GM12878 (cell line): ENCODE measurements around the gene ADAMTSL5. TPM values are rescaled to one million over a fixed set of nuclear protein-coding genes. Genes with fewer than 3 reads are reported as not detected.

Experiments used
- ATAC-seq: fragments of 200-7000 bp; cut with Tn5 transposase; 3 replicates; pipeline ENCODE4 v1.9.1; 2020; ENCODE audit warnings: mild to moderate bottlenecking, moderate library complexity
- BruUV-seq: library from RNA; stranded (reverse); fragments of 400-500 nt; replicated peaks from 2 replicates; lab custom pipeline; 2021; lab: Mats Ljungman, UMichigan
- CTCF ChIA-PET: fragments of 300-600 bp; sonication (Branson Sonifier 250); formaldehyde crosslinking; extraction: SDS; loops from one replicate; lab custom pipeline; 2021; ENCODE audit warnings: inconsistent platforms; lab: Yijun Ruan, JAX
- POLR2A ChIA-PET: fragments of 350-600 bp; formaldehyde crosslinking; extraction: SDS; loops from one replicate; lab custom pipeline; 2021; ENCODE audit warnings: inconsistent platforms; lab: Charles Lee
- RAD21 ChIA-PET: fragments of 300-600 bp; sonication (Branson Sonifier 250); formaldehyde crosslinking; loops from one replicate; lab custom pipeline; 2023; ENCODE audit warnings: antibody characterized with exemption; ENCODE audit not compliant: unreplicated experiment; lab: Charles Lee
- SMC1A ChIA-PET: fragments of 300-600 bp; sonication (Branson Sonifier 250); formaldehyde crosslinking; loops from one replicate; lab custom pipeline; 2023; ENCODE audit not compliant: unreplicated experiment, uncharacterized antibody; lab: Charles Lee
- DNase-seq: peaks from one replicate; pipeline ENCODE4 v3.0.0-alpha.2; 2011; ENCODE audit warnings: low read depth, low spot score
- FAIRE-seq: peaks from 3 replicates; lab custom pipeline; 2011; peaks lifted over from hg19 to GRCh38; lab: Jason Lieb, UNC
- H2AFZ ChIP-seq: 2 replicates; pipeline ENCODE4 v1.6.0; 2011; ENCODE audit warnings: low read depth, low read length, control low read depth; ENCODE audit not compliant: control insufficient read depth
- H3K27ac ChIP-seq: 2 replicates; pipeline ENCODE4 v1.5.1; 2011; ENCODE audit warnings: control low read depth; ENCODE audit not compliant: control insufficient read depth, insufficient read depth
- H3K27me3 ChIP-seq, 2 experiments: replicated peaks in 1 of 2; 2 replicates each; pipeline versions ENCODE4 v1.6.0 to v1.6.1; 2011; ENCODE audit warnings: low read length in 1 of 2; ENCODE audit not compliant: control insufficient read depth in 2 of 2, insufficient read depth in 2 of 2
- H3K36me3 ChIP-seq, 2 experiments: 2 replicates each; pipeline ENCODE4 v1.5.1; 2011; ENCODE audit warnings: low read length in 1 of 2; ENCODE audit not compliant: control insufficient read depth in 2 of 2, insufficient read depth in 2 of 2
- H3K4me1 ChIP-seq: 2 replicates; pipeline ENCODE4 v1.6.1; 2011; ENCODE audit warnings: mild to moderate bottlenecking, low read length, moderate library complexity, mixed read lengths; ENCODE audit not compliant: control insufficient read depth, insufficient read depth
- H3K4me2 ChIP-seq: 2 replicates; pipeline ENCODE4 v1.6.0; 2011; ENCODE audit warnings: control low read depth; ENCODE audit not compliant: control insufficient read depth, insufficient read depth
- H3K4me3 ChIP-seq: fragments of 200-600 bp; sonication (generic); 2 replicates; pipeline ENCODE4 v1.5.1; 2016
- H3K79me2 ChIP-seq: 2 replicates; pipeline ENCODE4 v1.6.0; 2011; ENCODE audit warnings: low read length; ENCODE audit not compliant: control insufficient read depth, insufficient read depth
- H3K9ac ChIP-seq: 2 replicates; pipeline ENCODE4 v1.8.0; 2011; ENCODE audit warnings: low read length, control low read depth, mixed read lengths; ENCODE audit not compliant: control insufficient read depth, insufficient read depth
- H3K9me3 ChIP-seq: replicated peaks from 3 replicates; pipeline ENCODE4 v1.5.1; 2011; ENCODE audit warnings: mild to moderate bottlenecking, low read length; ENCODE audit not compliant: control insufficient read depth, insufficient read depth
- H4K20me1 ChIP-seq: 2 replicates; pipeline ENCODE4 v1.6.0; 2011; ENCODE audit not compliant: control insufficient read depth, insufficient read depth
- BACH1 ChIP-seq: fragments of 450-650 bp; IDR thresholded peaks from 2 replicates; pipeline ENCODE4 v1.6.1; 2017; ENCODE audit warnings: mild to moderate bottlenecking, borderline replicate concordance
- BMI1 ChIP-seq: fragments of 450-650 bp; IDR thresholded peaks from 2 replicates; pipeline ENCODE4 v1.6.1; 2016; ENCODE audit warnings: mild to moderate bottlenecking, moderate library complexity, borderline replicate concordance
- CBFB ChIP-seq: IDR thresholded peaks from 2 replicates; pipeline ENCODE4 v1.6.1; 2016; ENCODE audit warnings: antibody characterized with exemption, low read depth
- CBX3 ChIP-seq: fragments of 200-600 bp; sonication (generic); IDR thresholded peaks from 2 replicates; pipeline ENCODE4 v1.6.1; 2016; ENCODE audit warnings: low read depth, borderline replicate concordance
- CREB1 ChIP-seq: IDR thresholded peaks from 2 replicates; pipeline ENCODE4 v1.6.1; 2012; ENCODE audit warnings: low read depth, mild to moderate bottlenecking, inconsistent platforms
- FOS ChIP-seq: IDR thresholded peaks from 3 replicates; pipeline ENCODE4 v1.6.1; 2011; ENCODE audit warnings: borderline replicate concordance; ENCODE audit not compliant: insufficient read length; ENCODE audit errors: extremely low read depth
- JUNB ChIP-seq: IDR thresholded peaks from 2 replicates; pipeline ENCODE4 v1.6.1; 2016; ENCODE audit warnings: antibody characterized with exemption, mild to moderate bottlenecking
- NBN ChIP-seq: fragments of 450-650 bp; IDR thresholded peaks from 2 replicates; pipeline ENCODE4 v1.6.1; 2016
- RELB ChIP-seq: fragments of 450-650 bp; IDR thresholded peaks from 2 replicates; pipeline ENCODE4 v1.6.1; 2017; ENCODE audit warnings: low read depth, mild to moderate bottlenecking, moderate library complexity
- SIN3A ChIP-seq: IDR thresholded peaks from 2 replicates; pipeline ENCODE4 v1.6.1; 2012; ENCODE audit warnings: low read depth, low read length, improper control_type of control experiment
- ZBED1 ChIP-seq: IDR thresholded peaks from 2 replicates; pipeline ENCODE4 v1.6.1; 2016; ENCODE audit warnings: borderline replicate concordance
- ZNF622 ChIP-seq: fragments of 450-650 bp; IDR thresholded peaks from 2 replicates; pipeline ENCODE4 v1.6.1; 2017; ENCODE audit warnings: mild to moderate bottlenecking, inconsistent platforms
- WGBS: methylation state at CpG from one replicate; pipeline ENCODE4 v1.1.6; 2016; ENCODE audit warnings: low lambda C conversion rate; ENCODE audit not compliant: insufficient replicate concordance, insufficient coverage; ENCODE audit errors: missing lambda C conversion rate; 5-methylcytosine and 5-hydroxymethylcytosine counted together
- in situ Hi-C: fragments of 300-500 bp; cut with MboI; formaldehyde crosslinking; loops from 9 replicates; pipeline ENCODE4 v1.14.3; 2018; ENCODE audit warnings: mixed read lengths
- intact Hi-C: fragments of 100-400 bp; cut with micrococcal nuclease; formaldehyde crosslinking; loops from one replicate; pipeline ENCODE4 v1.14.2; 2022; ENCODE audit not compliant: unreplicated experiment
- polyA plus RNA-seq, 11 experiments: library from polyadenylated mRNA; depleted of rRNA in 4 of 11; unstranded in 6 of 11; stranded (reverse) in 5 of 11; fragments of >200 nt; fragmentation: Nextera tagmentation in 4 of 11; fragmentation: Illumina TruSeq in 1 of 11; extraction: Ambion mirVana in 4 of 11; extraction: Trizol in 1 of 11; gene quantifications; 1 replicate in 1 of 11; 2 replicates in 10 of 11; pipeline versions ENCODE4 v1.2.1 to v1.2.3, GENCODE V29; 2011 to 2016; ENCODE audit warnings: inconsistent platforms in 2 of 11, missing spikeins in 2 of 11, low read depth in 1 of 11
- total RNA-seq, 4 experiments: library from RNA; depleted of rRNA in 3 of 4; stranded (reverse); fragments of >200 nt in 3 of 4; fragmentation: Illumina TruSeq in 1 of 4; extraction: Trizol in 1 of 4; gene quantifications; 2 replicates each; pipeline versions ENCODE4 v1.2.1 to v1.2.3, GENCODE V29; 2013 to 2021

Gene ADAMTSL5
- total and polyA plus RNA-seq, 10 of the 15 experiments (the other 5 are each of a cell fraction or from before 2014, with no cell fraction given) = 0.04 to 0.83 (median 0.32) TPM; not detected in 4

GRCh38 chr19:1461862-1462261 lies 51.0 kb downstream of the ADAMTSL5 start:
- Histone ChIP-seq H3K9ac (no peak overlapping the region), H4K20me1 (no peaks in the 10 kb centered on the region), H3K4me2 (no peak overlapping the region), H3K36me3 (no peaks in the 10 kb centered on the region), H3K27me3 (peaks cover 0 to 2% of the 10 kb centered on the region in 2 experiments; a peak in 2 of 4 replicates), H3K79me2 (no peaks in the 10 kb centered on the region), H3K4me3 (no peak overlapping the region), H3K27ac (no peak overlapping the region), H2AFZ (no peak overlapping the region), H3K4me1 (no peaks in the 10 kb centered on the region), H3K9me3 (no peaks in the 10 kb centered on the region)
- DNase-seq (no peak), FAIRE-seq (no peak), ATAC-seq (no peak)
- in situ Hi-C loops (no loop called here), intact Hi-C loops (no loop called here)
- BruUV-seq = no TSS peak
- POLR2A ChIA-PET = interaction anchor here (0.6 kb wide), 1 partner anchor 17 kb away, joined by 4 read pairs; no protein-coding TSS in a partner anchor
- CTCF ChIA-PET = no interaction called here
- RAD21 ChIA-PET = no interaction called here
- no peak for TF ChIP-seq FOS
- no peak for TF ChIP-seq ZNF622
- TF ChIP-seq JUNB = no peak
- TF ChIP-seq SIN3A = no peak
- no peak for TF ChIP-seq BMI1
- no peak for TF ChIP-seq CREB1
- no peak for TF ChIP-seq BACH1
- no peak for TF ChIP-seq CBFB
- TF ChIP-seq NBN = no peak
- no peak for TF ChIP-seq CBX3
- no peak for TF ChIP-seq ZBED1
- TF ChIP-seq RELB = no peak
- SMC1A ChIA-PET = no interaction called here
- WGBS = 64% methylated on average over 24 of the region's 24 CpGs
